T-cell (primary cell): ENCODE data around the gene ZNF784. TPM values are rescaled to one million over a fixed set of nuclear protein-coding genes. Genes with fewer than 3 reads are reported as not detected.
"Not testable (repeated sequence)": the region's sequence is repeated elsewhere in the genome, so short reads cannot be mapped to it uniquely, and the experiment has no call there.

Source experiments
- ATAC-seq, 4 experiments: fragments of 200-7000 bp in 3 of 4; fragments of 150-1000 bp in 1 of 4; cut with Tn5 transposase; replicated peaks in 1 of 4; 1 replicate in 3 of 4; 2 replicates in 1 of 4; pipeline ENCODE4 v1.10.0; 2021; ENCODE audit warnings: moderate library complexity in 3 of 4, mild to moderate bottlenecking in 2 of 4, moderate number of reproducible peaks in 1 of 4
- CTCF ChIA-PET, 2 donors: fragments of 300-600 bp; sonication (Branson Sonifier 250); formaldehyde crosslinking; loops; one replicate each; lab custom pipeline; 2022; ENCODE audit warnings: antibody characterized with exemption in 2 of 2; lab: Charles Lee
- POLR2A ChIA-PET, 2 donors: fragments of 300-600 bp; sonication (Branson Sonifier 250); formaldehyde crosslinking; loops; one replicate each; lab custom pipeline; 2022; ENCODE audit warnings: antibody characterized with exemption in 2 of 2; lab: Charles Lee
- DNase-seq, 35 experiments: peaks; one replicate each; pipeline versions ENCODE4 v3.0.0 to v3.0.0-alpha.2; 2013 to 2023
- H3K27ac ChIP-seq: one replicate; pipeline ENCODE4 v1.5.1; 2013; ENCODE audit warnings: low read length
- H3K27me3 ChIP-seq, 2 experiments: replicated peaks in 1 of 2; 1 replicate in 1 of 2; 2 replicates in 1 of 2; pipeline versions ENCODE4 v1.6.1 to v1.7.0; 2013; ENCODE audit warnings: low read length in 1 of 2, mixed read lengths in 1 of 2; ENCODE audit not compliant: control insufficient read depth in 2 of 2, insufficient read depth in 2 of 2; ENCODE audit errors: extremely low read depth in 1 of 2
- H3K36me3 ChIP-seq, 2 donors: 1 replicate in 1 of 2; 2 replicates in 1 of 2; pipeline versions ENCODE4 v1.6.1 to v1.7.0; 2013; ENCODE audit warnings: low read length in 1 of 2; ENCODE audit not compliant: control insufficient read depth in 2 of 2, insufficient read depth in 1 of 2; ENCODE audit errors: extremely low read depth in 1 of 2
- H3K4me1 ChIP-seq, 2 experiments: 1 replicate in 1 of 2; 2 replicates in 1 of 2; pipeline versions ENCODE4 v1.6.1 to v1.7.0; 2013; ENCODE audit warnings: low read length in 2 of 2, mixed read lengths in 1 of 2; ENCODE audit not compliant: insufficient read depth in 2 of 2, control insufficient read depth in 1 of 2; ENCODE audit errors: extremely low read depth in 1 of 2
- H3K4me3 ChIP-seq, 2 donors: 1 replicate in 1 of 2; 2 replicates in 1 of 2; pipeline versions ENCODE4 v1.5.1 to v1.7.0; 2013; ENCODE audit warnings: mild to moderate bottlenecking in 2 of 2, low read length in 1 of 2, moderate library complexity in 1 of 2; ENCODE audit not compliant: control insufficient read depth in 1 of 2; ENCODE audit errors: extremely low read depth in 1 of 2
- H3K9me3 ChIP-seq: 2 replicates; pipeline ENCODE4 v1.7.0; 2013
- H3K27ac Mint-ChIP-seq, 2 donors: one replicate each; pipeline ENCODE4 v1.8.0; 2020 to 2021; ENCODE audit warnings: mild to moderate bottlenecking in 2 of 2, mixed read lengths in 2 of 2
- H3K27me3 Mint-ChIP-seq, 2 donors: one replicate each; pipeline ENCODE4 v1.8.0; 2021 to 2022; ENCODE audit warnings: mixed read lengths in 2 of 2
- H3K36me3 Mint-ChIP-seq: one replicate; pipeline ENCODE4 v1.8.0; 2021; ENCODE audit warnings: mixed read lengths
- H3K4me1 Mint-ChIP-seq, 3 donors: one replicate each; pipeline ENCODE4 v1.8.0; 2020 to 2022; ENCODE audit warnings: mixed read lengths in 3 of 3, mild to moderate bottlenecking in 1 of 3
- H3K4me3 Mint-ChIP-seq, 3 donors: one replicate each; pipeline ENCODE4 v1.8.0; 2020 to 2022; ENCODE audit warnings: mild to moderate bottlenecking in 3 of 3, mixed read lengths in 3 of 3, moderate library complexity in 3 of 3
- H3K9me3 Mint-ChIP-seq, 3 donors: one replicate each; pipeline ENCODE4 v1.8.0; 2020 to 2022; ENCODE audit warnings: mixed read lengths in 3 of 3
- WGBS: methylation state at CpG from one replicate; pipeline ENCODE4 v1.1.5; 2013; ENCODE audit warnings: missing lambda C conversion rate; ENCODE audit not compliant: insufficient coverage; 5-methylcytosine and 5-hydroxymethylcytosine counted together
- total RNA-seq, 35 experiments: library from RNA in 6 of 35; stranded (reverse) in 6 of 35; fragments of 120-200 nt in 1 of 35; gene quantifications; one replicate each; pipeline versions ENCODE4 v1.2.1 to v1.2.4 and lab custom pipeline; 2013 to 2026

Gene ZNF784
- total RNA-seq, 5 donors from 2014 or later (not counting 1 experiment from before 2014, with no cell fraction given): 7.2 to 13.3 (median 8.2) TPM

DNA sequence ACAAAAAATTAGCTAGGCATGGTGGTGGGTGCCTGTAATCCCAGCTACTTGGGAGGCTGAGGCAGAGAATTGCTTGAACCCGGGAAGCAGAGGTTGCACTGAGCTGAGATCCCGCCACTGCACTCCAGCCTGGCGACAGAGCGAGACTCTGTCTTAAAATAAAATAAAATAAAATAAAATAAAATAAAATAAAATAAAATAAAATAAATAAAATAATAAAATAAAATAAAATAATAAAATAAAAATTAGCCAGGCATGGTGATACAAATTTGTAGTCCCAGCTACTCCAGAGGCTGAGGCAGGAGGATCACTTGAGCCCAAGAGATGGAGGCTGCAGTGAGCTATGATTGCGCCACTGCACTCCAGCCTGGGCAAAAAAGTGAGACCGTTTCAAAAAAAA, 50.4 kb downstream of the ZNF784 start:
- H3K4me1 ChIP-seq, H3K36me3 Mint-ChIP-seq, H3K27me3 Mint-ChIP-seq, H3K27me3 ChIP-seq, H3K27ac Mint-ChIP-seq, H3K27ac ChIP-seq, H3K36me3 ChIP-seq, H3K9me3 ChIP-seq, DNase-seq, H3K9me3 Mint-ChIP-seq, H3K4me3 Mint-ChIP-seq, H3K4me1 Mint-ChIP-seq, POLR2A ChIA-PET, H3K4me3 ChIP-seq, ATAC-seq: not testable (repeated sequence)
- no CpG with 5 or more reads among the region's 6 CpGs for WGBS
- CTCF ChIA-PET: interaction anchor here in 1 of 2 donors (0.6 kb wide), 2 partner anchors 26 to 1164 kb away, joined by 3 read pairs; partner anchors contain the start of gene FIZ1

Other genes starting within 250 kb of the ZNF784 start
- gene TMEM190, start 247.7 kb downstream of the ZNF784 start, total RNA-seq: not detected
- 10 to 100 TPM; 10.8 to 23.2 (median 20.0) TPM for gene TMEM238, start 240.3 kb downstream of the ZNF784 start, total RNA-seq
- gene RPL28, start 238.6 kb downstream of the ZNF784 start, total RNA-seq: 1,000 to 10,000 TPM; 3,465 to 4,436 (median 4,286) TPM
- gene UBE2S, start 216.8 kb downstream of the ZNF784 start, total RNA-seq: 10 to 100 TPM; 27.5 to 75.2 (median 35.1) TPM
- not detected for gene SHISA7, start 181.3 kb downstream of the ZNF784 start, total RNA-seq
- gene ISOC2, start 162.9 kb downstream of the ZNF784 start, total RNA-seq: 10 to 100 TPM in 3 of 5 donors, 1 to 10 TPM in 2; 6.8 to 18.9 (median 14.7) TPM
- gene C19orf85, start 159.8 kb downstream of the ZNF784 start, total RNA-seq: not detected
- gene ZNF628, start 147.9 kb downstream of the ZNF784 start, total RNA-seq: 10 to 100 TPM; 14.2 to 24.1 (median 16.2) TPM
- 10 to 100 TPM in 1 of 5 donors, 1 to 10 TPM in 4; 6.3 to 10.4 (median 8.1) TPM for gene NAT14, start 139.4 kb downstream of the ZNF784 start, total RNA-seq
- 1 to 10 TPM in 2 of 5 donors, under 1 TPM in 3; 0.38 to 1.3 (median 0.66) TPM for gene SSC5D, start 136.1 kb downstream of the ZNF784 start, total RNA-seq
- gene SBK2, start 87.4 kb downstream of the ZNF784 start, total RNA-seq: not detected
- not detected for gene SBK3, start 79.0 kb downstream of the ZNF784 start, total RNA-seq
- 10 to 100 TPM in 3 of 5 donors, 1 to 10 TPM in 2; 5.4 to 13.3 (median 10.0) TPM for gene ZNF579, start 43.7 kb downstream of the ZNF784 start, total RNA-seq
- 10 to 100 TPM in 4 of 5 donors, 1 to 10 TPM in 1; 9.8 to 27.7 (median 19.0) TPM for gene FIZ1, start 25.0 kb downstream of the ZNF784 start, total RNA-seq
- gene ZNF524, start 24.3 kb downstream of the ZNF784 start, total RNA-seq: 10 to 100 TPM; 14.9 to 42.2 (median 33.4) TPM
- 10 to 100 TPM; 16.3 to 29.4 (median 27.3) TPM for gene ZNF865, start 18.9 kb downstream of the ZNF784 start, total RNA-seq
- 100 to 1,000 TPM in 2 of 5 donors, 10 to 100 TPM in 3; 44.6 to 116 (median 94.2) TPM for gene ZNF580, start 16.4 kb upstream of the ZNF784 start, total RNA-seq
- 10 to 100 TPM; 26.4 to 38.7 (median 31.9) TPM for gene ZNF581, start 19.1 kb upstream of the ZNF784 start, total RNA-seq
- gene CCDC106, start 23.6 kb upstream of the ZNF784 start, total RNA-seq: 1 to 10 TPM; 1.7 to 4.7 (median 3.8) TPM
- 100 to 1,000 TPM; 254 to 310 (median 303) TPM for gene U2AF2, start 30.5 kb upstream of the ZNF784 start, total RNA-seq
- gene EPN1, start 50.7 kb upstream of the ZNF784 start, total RNA-seq: 10 to 100 TPM; 32.6 to 75.2 (median 60.6) TPM
- not detected for gene NLRP9, start 113.8 kb upstream of the ZNF784 start, total RNA-seq
- not detected for gene RFPL4A, start 134.5 kb upstream of the ZNF784 start, total RNA-seq
- not detected for gene RFPL4AL1, start 144.6 kb upstream of the ZNF784 start, total RNA-seq
- gene NLRP11, start 207.4 kb upstream of the ZNF784 start, total RNA-seq: not detected
- not detected for gene NLRP4, start 212.0 kb upstream of the ZNF784 start, total RNA-seq